ENCODE measurements around the gene IP6K2.
A peak's percentile ranks its signal among the peaks of the same experiment; 100 is the strongest.

Gene IP6K2

DNA sequence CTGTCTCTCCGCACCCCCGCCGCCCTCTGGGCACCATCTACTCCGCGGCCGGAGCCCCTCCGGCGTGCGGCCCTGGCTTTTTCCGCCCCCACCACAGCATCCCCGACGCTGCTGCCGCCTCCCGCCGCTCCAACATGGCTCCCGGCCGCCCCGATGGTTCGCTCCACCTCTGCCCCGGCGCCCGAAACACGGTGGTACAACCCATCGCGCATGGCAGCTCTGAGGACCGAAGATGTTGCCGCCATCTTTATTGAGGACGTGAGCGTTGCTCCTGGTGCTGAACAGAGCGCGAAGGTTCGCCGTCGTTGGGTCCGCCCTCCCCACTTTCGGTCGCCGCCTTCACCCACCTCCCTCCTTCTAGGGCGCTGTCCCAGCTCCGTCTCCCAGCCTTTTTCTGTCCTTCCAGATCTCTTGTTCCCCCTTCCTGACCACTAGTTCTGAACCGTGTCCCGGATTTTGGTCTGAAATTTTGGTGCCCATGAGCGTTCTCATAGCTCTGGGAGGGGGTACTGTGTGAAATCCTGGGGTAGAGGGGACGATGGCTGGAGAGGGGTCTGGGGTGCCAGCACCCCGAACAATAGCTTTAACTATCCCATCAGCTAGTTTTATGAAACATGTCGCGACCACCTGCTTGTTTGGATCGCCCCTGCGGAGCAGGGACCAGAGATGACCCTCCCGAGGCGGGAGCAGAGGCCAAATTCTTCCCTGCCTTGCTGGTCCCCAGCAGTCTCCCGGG lies 54.1 kb downstream of the IP6K2 start, which contains the start of gene CELSR3:
Gene CELSR3 (minus strand): TSS at position 134 of the 736 bp plus-strand sequence. CDS start 252 bp downstream, outside the sequence.
- DNase-seq = peak; percentile 93

DNA sequence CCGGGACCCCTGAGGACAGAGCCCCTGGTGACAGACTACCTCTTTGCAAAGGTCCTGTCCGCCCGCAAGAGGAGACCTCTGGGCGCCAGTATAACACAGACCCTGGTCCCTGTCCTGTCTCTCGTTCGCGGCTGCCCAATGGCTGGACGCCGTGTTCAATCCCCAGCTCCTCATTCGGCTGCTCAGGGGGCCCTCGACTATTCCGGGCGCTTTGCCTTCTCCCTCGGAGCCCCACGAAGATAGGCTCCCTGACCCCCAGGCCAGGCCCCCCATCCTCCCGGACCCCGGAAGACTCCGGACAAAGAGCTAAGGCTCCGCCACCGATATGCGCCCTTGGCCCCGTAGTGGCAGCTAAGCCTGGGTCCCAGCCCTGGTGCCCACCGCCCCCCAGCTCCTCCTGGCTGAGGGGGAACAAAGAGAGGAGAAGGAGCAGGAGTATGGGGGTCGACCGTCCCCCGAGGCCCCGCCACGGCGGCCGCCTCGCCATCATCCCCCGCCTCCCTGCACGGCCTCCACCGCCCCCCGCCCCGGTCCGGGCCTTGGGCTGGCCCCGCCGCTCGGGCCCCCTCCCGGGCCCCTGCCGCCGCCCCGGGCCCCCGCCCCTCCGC lies 54.8 kb downstream of the IP6K2 start:
- peak; percentile 62 for DNase-seq

GRCh38 chr3:48661501-48662144 lies 55.4 kb downstream of the IP6K2 start:
- peak; percentile 90 for DNase-seq

DNA sequence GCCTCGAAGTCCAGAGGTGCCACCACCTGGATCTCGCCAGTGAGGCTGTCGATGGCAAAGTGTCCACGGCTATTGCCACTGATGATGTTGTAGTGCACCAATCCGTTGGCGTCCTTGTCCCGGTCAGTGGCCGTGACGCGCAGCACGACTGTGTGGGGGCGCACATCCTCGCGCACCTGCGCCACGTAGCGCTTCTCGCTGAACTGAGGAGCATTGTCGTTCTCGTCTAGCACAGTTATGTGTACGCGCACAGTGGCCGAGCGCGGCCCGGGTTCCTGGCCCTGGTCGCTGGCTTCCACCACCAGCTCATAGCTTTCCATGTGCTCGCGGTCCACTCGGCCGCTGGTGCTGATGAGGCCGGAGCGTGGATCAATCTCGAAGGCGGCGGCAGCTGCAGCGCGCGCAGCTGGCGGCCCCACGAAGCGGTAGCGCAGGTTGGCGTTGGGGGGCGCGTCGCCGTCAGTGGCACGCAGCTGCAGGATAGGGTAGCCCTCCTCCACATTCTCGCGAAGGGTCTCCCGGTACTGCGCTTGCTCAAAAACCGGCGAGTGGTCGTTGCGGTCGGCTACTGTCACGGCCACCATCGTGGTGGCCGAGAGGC lies 56.1 kb downstream of the IP6K2 start:
- DNase-seq = no peak

GRCh38 chr3:48656841-48657281 lies 60.2 kb downstream of the IP6K2 start:
- no peak for DNase-seq

GRCh38 chr3:48656061-48656840 lies 60.8 kb downstream of the IP6K2 start:
- DNase-seq = peak; percentile 93

DNA sequence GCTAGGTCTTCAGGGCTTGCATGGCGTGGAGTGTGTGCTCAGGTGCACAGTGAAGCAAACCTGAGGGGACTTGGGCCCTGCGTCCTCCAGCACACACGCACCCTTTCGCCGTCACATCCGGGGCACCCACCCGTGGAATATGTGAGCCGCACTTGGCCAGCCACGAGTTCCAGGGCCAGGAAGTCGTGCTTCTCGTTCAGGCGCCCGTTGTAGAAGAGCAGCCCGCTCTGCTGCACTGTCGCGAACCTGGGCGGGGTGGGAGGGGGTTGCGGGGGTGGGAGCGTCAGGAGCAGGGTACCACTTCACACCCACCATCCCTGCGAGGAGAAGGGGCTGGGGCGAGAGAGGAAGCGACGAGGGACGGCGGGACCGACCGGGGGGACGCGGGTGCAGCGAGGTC lies 61.4 kb downstream of the IP6K2 start:
- no peak for DNase-seq

DNA sequence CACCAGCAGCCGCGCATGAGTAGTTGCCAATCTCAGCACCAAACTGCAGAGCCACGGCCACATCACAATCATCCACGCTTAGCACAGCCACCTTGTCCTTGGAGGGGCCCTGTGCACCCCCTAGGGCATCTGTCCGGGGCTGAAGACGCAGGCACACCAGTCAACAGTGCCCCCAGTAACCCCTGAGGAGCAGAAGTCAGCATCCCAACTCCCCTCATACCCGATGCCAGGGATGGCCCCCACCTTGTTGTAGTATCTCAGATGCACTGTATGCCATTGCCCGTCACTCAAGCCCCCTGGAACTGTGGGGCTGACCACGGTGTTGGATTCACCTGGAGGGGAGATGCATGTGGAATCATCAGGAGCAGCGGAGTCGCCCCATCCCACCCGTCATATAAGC lies 62.0 kb downstream of the IP6K2 start:
- no peak for DNase-seq

GRCh38 chr3:48652923-48653715 lies 63.9 kb downstream of the IP6K2 start:
- DNase-seq = no peak

GRCh38 chr3:48651771-48652170 lies 65.2 kb downstream of the IP6K2 start:
- no peak for DNase-seq

DNA sequence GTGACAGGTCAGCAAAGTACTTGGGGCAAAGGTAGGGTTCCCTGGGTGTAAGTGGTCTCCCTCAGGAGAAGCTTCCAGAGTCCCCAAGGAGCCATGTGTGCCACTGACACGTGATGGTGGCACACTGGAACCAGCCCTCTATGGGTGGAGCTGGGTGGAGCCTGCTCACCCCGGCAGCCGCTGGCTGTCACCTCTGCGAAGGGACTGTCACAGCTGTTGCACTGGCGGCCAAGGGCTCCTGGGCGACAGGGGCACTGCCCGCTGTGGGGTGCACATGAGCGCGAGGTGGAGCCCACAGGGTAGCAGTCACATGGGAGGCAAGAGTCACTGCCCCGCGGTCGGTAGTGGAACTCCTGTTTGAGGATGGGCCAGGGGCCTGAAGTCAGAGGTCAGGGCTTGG lies 66.3 kb downstream of the IP6K2 start:
- DNase-seq = no peak

- no peak for DNase-seq
Observed at GRCh38 chr3:48648188-48648850, 68.7 kb downstream of the IP6K2 start.

GRCh38 chr3:48647714-48648113 lies 69.3 kb downstream of the IP6K2 start:
- no peak for DNase-seq

- no peak for DNase-seq
Observed at GRCh38 chr3:48644898-48645760, 71.9 kb downstream of the IP6K2 start.

- DNase-seq = no peak
Observed at GRCh38 chr3:48642605-48643004, 74.4 kb downstream of the IP6K2 start.

GRCh38 chr3:48641396-48641795 lies 75.6 kb downstream of the IP6K2 start:
- no peak for DNase-seq

- no peak for DNase-seq
Observed at GRCh38 chr3:48639944-48640606, 76.9 kb downstream of the IP6K2 start.
